H1 (cell line): ENCODE data around the gene RPS19. TPM values are rescaled to one million over a fixed set of nuclear protein-coding genes. Genes with fewer than 3 reads are reported as not detected.

Source experiments
- CTCF ChIA-PET: fragments of 300-600 bp; sonication (Branson Sonifier 250); formaldehyde crosslinking; loops from one replicate; lab custom pipeline; 2021; ENCODE audit not compliant: partially characterized antibody; lab: Charles Lee
- POLR2A ChIA-PET: fragments of 300-600 bp; sonication (Branson Sonifier 250); formaldehyde crosslinking; loops from one replicate; lab custom pipeline; 2021; ENCODE audit warnings: inconsistent platforms; ENCODE audit not compliant: partially characterized antibody; lab: Charles Lee
- DNase-seq, 2 experiments: peaks; one replicate each; pipeline versions ENCODE4 v3.0.0 to v3.0.0-alpha.2; 2010 to 2022; ENCODE audit warnings: low spot score in 2 of 2, low read depth in 1 of 2, mixed read lengths in 1 of 2
- FAIRE-seq: peaks from 2 replicates; lab custom pipeline; 2011; peaks lifted over from hg19 to GRCh38; lab: Jason Lieb, UNC
- H2AFZ ChIP-seq: 2 replicates; pipeline ENCODE4 v1.8.1; 2012; ENCODE audit warnings: low read length, inconsistent platforms
- H2AK5ac ChIP-seq: 2 replicates; pipeline ENCODE4 v1.6.1; 2013; ENCODE audit warnings: low read depth, low read length
- H2BK120ac ChIP-seq: replicated peaks from 2 replicates; pipeline ENCODE3; 2013; ENCODE audit warnings: low read depth, low read length, inconsistent platforms
- H2BK12ac ChIP-seq: 2 replicates; pipeline ENCODE4 v1.6.1; 2013; ENCODE audit warnings: low read depth, low read length
- H2BK15ac ChIP-seq: 2 replicates; pipeline ENCODE4 v1.6.1; 2013; ENCODE audit warnings: low read length
- H2BK20ac ChIP-seq: 2 replicates; pipeline ENCODE4 v1.6.1; 2013; ENCODE audit warnings: low read length
- H2BK5ac ChIP-seq: 2 replicates; pipeline ENCODE4 v1.6.1; 2013; ENCODE audit warnings: low read depth, low read length
- H3K14ac ChIP-seq: 2 replicates; pipeline ENCODE4 v1.6.1; 2013; ENCODE audit warnings: inconsistent platforms; ENCODE audit not compliant: insufficient read length
- H3K18ac ChIP-seq: 2 replicates; pipeline ENCODE4 v1.6.1; 2013; ENCODE audit warnings: low read length; ENCODE audit errors: extremely low read depth
- H3K23ac ChIP-seq: 2 replicates; pipeline ENCODE4 v1.6.1; 2013; ENCODE audit warnings: inconsistent platforms; ENCODE audit not compliant: insufficient read length
- H3K23me2 ChIP-seq: 2 replicates; pipeline ENCODE4 v1.6.1; 2013; ENCODE audit warnings: low read depth, low read length
- H3K27ac ChIP-seq: 2 replicates; pipeline ENCODE4 v1.6.1; 2011; ENCODE audit warnings: low read depth, low read length, inconsistent platforms
- H3K27me3 ChIP-seq, 4 experiments: replicated peaks in 1 of 4; 1 replicate in 1 of 4; 2 replicates in 3 of 4; pipeline versions ENCODE4 v1.6.1 to v1.8.1; 2011 to 2013; ENCODE audit warnings: low read length in 3 of 4, mild to moderate bottlenecking in 3 of 4, inconsistent platforms in 2 of 4, mixed read lengths in 2 of 4, moderate library complexity in 1 of 4; ENCODE audit not compliant: control insufficient read depth in 3 of 4, insufficient read depth in 3 of 4; ENCODE audit errors: extremely low read depth in 1 of 4
- H3K36me3 ChIP-seq, 4 experiments: 2 replicates each; pipeline versions ENCODE4 v1.6.1 to v1.8.1; 2011 to 2013; ENCODE audit warnings: mild to moderate bottlenecking in 4 of 4, low read length in 3 of 4, moderate library complexity in 2 of 4, control low read depth in 1 of 4, inconsistent platforms in 1 of 4; ENCODE audit not compliant: insufficient read depth in 4 of 4, control insufficient read depth in 2 of 4
- H3K4ac ChIP-seq: replicated peaks from 2 replicates; pipeline ENCODE3; 2013; ENCODE audit warnings: low read length, low read depth, mixed read lengths, inconsistent platforms; ENCODE audit not compliant: insufficient read length
- H3K4me1 ChIP-seq, 4 experiments: replicated peaks in 1 of 4; 1 replicate in 1 of 4; 2 replicates in 3 of 4; pipeline versions ENCODE4 v1.6.1 to v1.8.1; 2011 to 2013; ENCODE audit warnings: low read length in 3 of 4, inconsistent platforms in 2 of 4, mixed read lengths in 1 of 4; ENCODE audit not compliant: insufficient read depth in 4 of 4, control insufficient read depth in 3 of 4
- H3K4me2 ChIP-seq, 2 experiments: 2 replicates each; pipeline versions ENCODE4 v1.6.1 to v1.8.1; 2011 to 2013; ENCODE audit warnings: low read depth in 2 of 2, low read length in 2 of 2, control low read depth in 1 of 2, inconsistent platforms in 1 of 2, mild to moderate bottlenecking in 1 of 2; ENCODE audit not compliant: insufficient read depth in 1 of 2
- H3K4me3 ChIP-seq, 4 experiments: fragments of 200-600, 300-600 bp in 1 of 4; sonication (generic), shearing (Covaris generic), sonication (Bioruptor Twin) in 1 of 4; 2 replicates each; pipeline versions ENCODE4 v1.5.1 to v1.8.1; 2011 to 2016; ENCODE audit warnings: low read length in 4 of 4, low read depth in 3 of 4, control low read depth in 2 of 4, inconsistent platforms in 2 of 4, mild to moderate bottlenecking in 2 of 4, mixed read lengths in 1 of 4, moderate library complexity in 1 of 4; ENCODE audit not compliant: insufficient read depth in 2 of 4; ENCODE audit errors: extremely low read depth in 1 of 4
- H3K56ac ChIP-seq: replicated peaks from 2 replicates; pipeline ENCODE3; 2013; ENCODE audit warnings: low read depth, mild to moderate bottlenecking, mixed read lengths, low read length, inconsistent platforms; ENCODE audit not compliant: insufficient read length
- H3K79me1 ChIP-seq: 2 replicates; pipeline ENCODE4 v1.6.1; 2013; ENCODE audit warnings: low read depth, low read length, control low read depth
- H3K79me2 ChIP-seq, 2 experiments: 2 replicates each; pipeline versions ENCODE4 v1.6.1 to v1.8.1; 2012 to 2013; ENCODE audit warnings: low read length in 2 of 2, mild to moderate bottlenecking in 2 of 2, inconsistent platforms in 1 of 2; ENCODE audit not compliant: insufficient read depth in 2 of 2, control insufficient read depth in 1 of 2
- H3K9ac ChIP-seq, 4 experiments: replicated peaks in 1 of 4; 1 replicate in 1 of 4; 2 replicates in 3 of 4; pipeline versions ENCODE4 v1.6.1 to v1.8.1; 2011 to 2013; ENCODE audit warnings: low read depth in 3 of 4, low read length in 3 of 4, control low read depth in 2 of 4, mild to moderate bottlenecking in 2 of 4, moderate library complexity in 2 of 4, inconsistent platforms in 1 of 4; ENCODE audit errors: extremely low read depth in 1 of 4
- H3K9me3 ChIP-seq, 2 experiments: 2 replicates each; pipeline versions ENCODE4 v1.6.1 to v1.8.1; 2012 to 2013; ENCODE audit warnings: mild to moderate bottlenecking in 2 of 2, moderate library complexity in 2 of 2, control low read depth in 1 of 2, inconsistent platforms in 1 of 2, low read depth in 1 of 2, low read length in 1 of 2, mixed read lengths in 1 of 2; ENCODE audit not compliant: insufficient read depth in 2 of 2
- H4K20me1 ChIP-seq, 2 experiments: replicated peaks in 1 of 2; 2 replicates each; pipeline versions ENCODE3 to v1.8.1; 2011 to 2013; ENCODE audit warnings: inconsistent platforms in 2 of 2, low read length in 2 of 2, mild to moderate bottlenecking in 1 of 2; ENCODE audit not compliant: insufficient read depth in 2 of 2, control insufficient read depth in 1 of 2
- H4K5ac ChIP-seq: 2 replicates; pipeline ENCODE4 v1.6.1; 2013; ENCODE audit warnings: low read length, low read depth, mixed read lengths, inconsistent platforms; ENCODE audit not compliant: insufficient read length
- H4K8ac ChIP-seq: 2 replicates; pipeline ENCODE4 v1.8.0; 2013; ENCODE audit warnings: mild to moderate bottlenecking, moderate library complexity, low read length, inconsistent platforms; ENCODE audit not compliant: insufficient read depth; ENCODE audit errors: extremely low read depth
- H4K91ac ChIP-seq: replicated peaks from 2 replicates; pipeline ENCODE3; 2013; ENCODE audit warnings: low read length, mixed read lengths, inconsistent platforms; ENCODE audit not compliant: insufficient read length
- EZH2 ChIP-seq: fragments of 200-600 bp; sonication (generic); IDR thresholded peaks from 2 replicates; pipeline ENCODE4 v1.7.1; 2012; ENCODE audit warnings: low read depth, mild to moderate bottlenecking, moderate library complexity, low read length, inconsistent platforms; ENCODE audit not compliant: severe bottlenecking
- HDAC6 ChIP-seq: IDR thresholded peaks from one replicate; pipeline ENCODE4 v1.7.1; 2012; ENCODE audit warnings: low read depth, mild to moderate bottlenecking, inconsistent platforms, low read length, moderate library complexity
- RBBP5 ChIP-seq: IDR thresholded peaks from 2 replicates; pipeline ENCODE4 v1.7.1; 2012; ENCODE audit warnings: low read depth, mild to moderate bottlenecking, inconsistent platforms, low read length, moderate library complexity, borderline replicate concordance
- SUZ12 ChIP-seq: fragments of 200-600 bp; sonication (generic); IDR thresholded peaks from 2 replicates; pipeline ENCODE4 v1.6.1; 2012; ENCODE audit warnings: mild to moderate bottlenecking, inconsistent platforms, low read length, moderate library complexity, mixed read lengths
- TAF1 ChIP-seq: IDR thresholded peaks from 2 replicates; pipeline ENCODE4 v1.6.1; 2011; ENCODE audit warnings: mild to moderate bottlenecking, low read depth, low read length
- WGBS, 2 experiments: shearing (Covaris generic) in 1 of 2; methylation state at CpG; one replicate each; pipeline versions ENCODE4 v1.1.6 to v1.1.7; 2013 to 2015; ENCODE audit warnings: low lambda C conversion rate in 2 of 2, mixed read lengths in 2 of 2, inconsistent platforms in 1 of 2, low coverage in 1 of 2, missing lambda C conversion rate in 1 of 2; ENCODE audit not compliant: insufficient replicate concordance in 2 of 2, insufficient coverage in 1 of 2, insufficient read length in 1 of 2; ENCODE audit errors: extremely low coverage in 1 of 2, missing lambda C conversion rate in 1 of 2; 5-methylcytosine and 5-hydroxymethylcytosine counted together
- polyA plus RNA-seq, 7 experiments: library from polyadenylated mRNA; depleted of rRNA in 3 of 7; stranded (reverse) in 5 of 7; unstranded in 2 of 7; fragments of >200 nt in 5 of 7; fragments of 200-250 nt in 2 of 7; gene quantifications; 1 replicate in 5 of 7; 2 replicates in 1 of 7; 4 replicates in 1 of 7; pipeline versions ENCODE4 v1.2.1 to v1.2.3, GENCODE V29; 2011 to 2013; ENCODE audit warnings: missing spikeins in 2 of 7, mixed read lengths in 2 of 7
- total RNA-seq: library from RNA; stranded (reverse); fragmentation: NEBNext Ultra II Directional; extraction: Animal tissue kit (Norgen Biotek cat#: 25700); gene quantifications from 2 replicates; pipeline ENCODE4 v1.2.1, GENCODE V29; 2021

RPS19 gene
- total and polyA plus RNA-seq, 2 of the 8 experiments (the other 6 are each of a cell fraction or from before 2014, with no cell fraction given): 2,817 to 5,751 TPM

DNA sequence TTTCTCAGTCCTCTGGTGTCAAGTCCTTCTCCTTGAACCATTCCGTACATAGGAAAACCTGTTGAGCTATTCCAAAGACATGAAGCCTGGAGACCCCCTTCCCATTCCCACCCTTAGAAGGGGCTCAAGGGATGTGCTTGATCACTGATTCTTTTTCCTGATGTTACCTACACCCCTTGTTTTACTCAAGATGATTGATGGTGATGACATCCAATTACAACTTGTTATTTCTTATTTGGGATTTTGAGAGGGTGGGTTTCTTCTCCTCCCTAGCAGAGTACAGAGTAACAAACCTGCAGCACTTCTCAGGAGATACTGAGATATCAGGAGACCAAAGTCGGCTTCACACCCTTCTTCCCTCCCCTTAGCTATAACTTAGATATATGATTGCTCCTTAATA is 6.7 kb upstream of the RPS19 start:
- Histone ChIP-seq H2AK5ac (no peak overlapping the region), H3K79me2 (no peaks in the 10 kb centered on the region)
- TF ChIP-seq TAF1 (no peak), EZH2 (no peak), HDAC6 (no peak), RBBP5 (no peak), SUZ12 (no peak)
- TF ChIP-seq, all 59 proteins: peak for 0
- H2BK120ac ChIP-seq: no peak overlapping the region
- H3K23ac ChIP-seq: no peak overlapping the region
- no peak overlapping the region for H2BK15ac ChIP-seq
- H4K20me1 ChIP-seq: no peaks in the 10 kb centered on the region
- no peak overlapping the region for H2AFZ ChIP-seq
- ChIA-PET CTCF (interaction anchor here (6.3 kb wide), 1 partner anchor 16 kb away, joined by 31 read pairs; no protein-coding TSS in a partner anchor), POLR2A (interaction anchor here (1.1 to 1.8 kb wide), 2 partner anchors 11 to 15 kb away, joined by 4 to 9 read pairs; no protein-coding TSS in a partner anchor)
- DNase-seq: no peak
- no peak overlapping the region for H3K56ac ChIP-seq
- no peaks in the 10 kb centered on the region for H3K27me3 ChIP-seq
- no peak overlapping the region for H3K4me2 ChIP-seq
- H3K14ac ChIP-seq: no peak overlapping the region
- no peak overlapping the region for H3K18ac ChIP-seq
- no peaks in the 10 kb centered on the region for H3K36me3 ChIP-seq
- no peak overlapping the region for H4K8ac ChIP-seq
- no peak for FAIRE-seq
- no peak overlapping the region for H4K91ac ChIP-seq
- H3K9me3 ChIP-seq: peaks cover 0 to 3% of the 10 kb centered on the region in 2 experiments; a peak in 1 of 4 replicates
- no peaks in the 10 kb centered on the region for H3K79me1 ChIP-seq
- no peak overlapping the region for H3K4me3 ChIP-seq
- H3K4ac ChIP-seq: no peak overlapping the region
- no peak overlapping the region for H4K5ac ChIP-seq
- no peaks in the 10 kb centered on the region for H3K23me2 ChIP-seq
- 76% methylated on average over 2 of the region's 2 CpGs; no CpG with 5 or more reads in 1 of the 2 experiments for WGBS, 2 experiments
- no peak overlapping the region for H2BK20ac ChIP-seq
- H2BK5ac ChIP-seq: no peak overlapping the region
- no peak overlapping the region for H2BK12ac ChIP-seq
- no peak overlapping the region for H3K27ac ChIP-seq
- no peak overlapping the region for H3K9ac ChIP-seq
- no peaks in the 10 kb centered on the region; a peak in 1 of 7 replicates for H3K4me1 ChIP-seq
